HG02885 (cell line): ENCODE data around the gene SYNJ2.

Source experiments
- ATAC-seq: cut with Tn5 transposase; IDR thresholded peaks from one replicate; pipeline ENCODE4 v1.9.1; 2021; ENCODE audit warnings: mild to moderate bottlenecking; ENCODE audit not compliant: unreplicated experiment, poor library complexity

SYNJ2 gene

DNA sequence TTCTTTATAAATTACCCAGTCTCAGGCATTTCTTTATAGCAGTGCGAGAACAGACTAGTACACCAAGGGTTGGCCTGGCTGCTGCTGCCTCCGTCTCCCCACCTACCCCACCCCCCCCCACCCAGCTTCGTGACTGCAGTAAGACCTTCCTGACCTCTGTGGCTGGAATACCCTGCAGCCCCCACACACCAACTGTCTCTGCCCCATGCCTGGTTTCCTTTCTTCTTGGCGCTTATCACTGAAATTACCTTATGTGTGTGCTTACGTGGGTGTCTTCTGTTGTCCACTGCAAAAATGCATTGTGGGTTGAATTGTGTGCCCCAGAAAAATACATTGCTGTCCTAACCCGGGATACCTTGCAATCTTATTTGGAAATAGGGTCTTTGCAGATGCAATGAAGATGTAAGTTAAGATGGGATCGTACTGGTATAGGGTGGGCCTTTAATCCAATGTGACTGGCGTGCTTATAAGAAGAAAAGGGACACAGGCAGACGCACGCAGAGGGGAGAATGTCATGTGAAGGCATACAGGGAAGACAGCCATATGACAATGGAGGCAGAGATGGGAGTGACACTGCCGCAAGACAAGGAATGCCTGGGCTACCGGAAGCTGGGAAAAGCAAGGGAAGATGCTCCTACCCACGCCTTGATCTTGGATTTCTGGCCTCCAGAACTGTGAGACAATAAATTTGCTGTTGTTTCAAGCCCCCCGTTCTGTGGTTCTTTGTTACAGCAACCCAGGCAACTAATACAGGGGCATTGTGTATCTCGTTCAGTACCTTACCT, 15.4 kb downstream of the SYNJ2 start:
- no peak for ATAC-seq

- ATAC-seq: no peak
These were observed 16.4 kb downstream of the SYNJ2 start for GRCh38 chr6:157997893-157998608.

- no peak for ATAC-seq
These were observed 17.1 kb downstream of the SYNJ2 start for GRCh38 chr6:157998707-157999167.

- no peak for ATAC-seq
These were observed 17.7 kb downstream of the SYNJ2 start for GRCh38 chr6:157999168-158000051.

DNA sequence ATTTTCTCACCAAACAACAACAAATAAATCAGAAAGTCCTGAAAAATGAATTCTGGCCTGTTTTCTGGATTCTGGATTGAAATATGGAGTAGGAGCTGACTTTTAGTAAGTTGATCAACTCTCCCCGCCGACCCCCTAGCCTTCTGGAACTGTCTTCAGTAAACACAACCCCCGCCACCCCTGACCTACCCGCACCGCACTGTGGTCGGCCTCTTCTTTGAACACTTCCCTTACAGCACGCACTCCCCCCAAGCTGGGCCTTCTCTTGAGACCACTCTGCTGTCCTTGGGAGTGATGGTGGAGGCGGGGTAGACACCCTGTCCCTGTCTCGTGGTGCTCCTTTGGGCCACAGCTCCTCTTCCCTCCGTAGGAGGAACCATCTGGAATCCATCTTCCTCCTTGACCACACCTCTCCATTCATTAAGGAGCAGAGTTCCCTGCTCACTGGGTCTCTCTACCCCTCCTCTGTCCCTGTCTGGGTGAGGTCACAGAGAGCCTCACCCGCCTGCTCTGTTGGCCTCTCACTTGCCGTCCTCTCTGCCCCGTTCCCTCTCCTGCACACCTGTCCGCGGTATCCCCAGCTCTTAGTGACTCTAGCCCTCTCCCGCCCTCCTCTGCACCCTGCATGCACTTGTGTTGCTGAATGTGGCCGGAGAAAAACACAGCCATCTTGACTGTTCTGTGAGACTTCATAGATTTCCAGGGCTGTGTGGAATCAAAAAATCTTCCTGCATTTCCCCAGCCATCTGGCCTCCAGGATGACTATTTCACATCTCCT, 19.1 kb downstream of the SYNJ2 start:
- no peak for ATAC-seq

DNA sequence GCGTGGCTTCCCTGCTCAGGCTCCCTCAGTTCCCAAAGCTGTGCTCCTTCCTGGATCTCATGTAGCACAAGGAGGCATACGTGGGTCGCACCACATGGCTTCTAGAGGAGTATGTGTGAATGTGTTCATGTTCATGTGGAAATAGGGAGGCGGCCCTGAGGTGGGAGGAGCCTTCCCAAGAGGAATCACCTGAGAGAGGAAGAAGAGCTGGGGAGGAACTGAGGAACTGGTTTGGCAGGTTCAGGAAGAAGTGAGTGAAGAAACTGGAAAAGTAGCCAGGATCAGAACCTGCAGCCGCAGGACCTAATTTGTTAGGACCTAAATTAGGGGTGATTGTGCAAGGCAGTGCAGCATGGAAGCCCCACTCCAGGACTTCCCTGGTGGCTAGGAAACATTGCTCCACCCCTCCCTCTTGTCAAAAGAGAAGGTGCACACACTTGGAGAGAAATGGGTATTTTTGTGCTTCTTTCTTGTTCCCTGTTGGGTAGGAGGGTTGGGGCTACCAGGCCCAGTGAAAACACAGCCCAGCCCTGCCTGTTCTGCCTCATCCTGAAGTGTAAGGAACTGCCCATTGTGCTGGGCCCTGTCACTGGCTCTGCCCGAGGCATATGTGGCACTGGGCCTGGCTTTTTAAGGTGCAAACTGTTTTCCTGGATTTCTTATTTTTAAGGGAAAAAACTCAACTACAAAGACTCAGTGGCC, 20.7 kb downstream of the SYNJ2 start:
- ATAC-seq: no peak

DNA sequence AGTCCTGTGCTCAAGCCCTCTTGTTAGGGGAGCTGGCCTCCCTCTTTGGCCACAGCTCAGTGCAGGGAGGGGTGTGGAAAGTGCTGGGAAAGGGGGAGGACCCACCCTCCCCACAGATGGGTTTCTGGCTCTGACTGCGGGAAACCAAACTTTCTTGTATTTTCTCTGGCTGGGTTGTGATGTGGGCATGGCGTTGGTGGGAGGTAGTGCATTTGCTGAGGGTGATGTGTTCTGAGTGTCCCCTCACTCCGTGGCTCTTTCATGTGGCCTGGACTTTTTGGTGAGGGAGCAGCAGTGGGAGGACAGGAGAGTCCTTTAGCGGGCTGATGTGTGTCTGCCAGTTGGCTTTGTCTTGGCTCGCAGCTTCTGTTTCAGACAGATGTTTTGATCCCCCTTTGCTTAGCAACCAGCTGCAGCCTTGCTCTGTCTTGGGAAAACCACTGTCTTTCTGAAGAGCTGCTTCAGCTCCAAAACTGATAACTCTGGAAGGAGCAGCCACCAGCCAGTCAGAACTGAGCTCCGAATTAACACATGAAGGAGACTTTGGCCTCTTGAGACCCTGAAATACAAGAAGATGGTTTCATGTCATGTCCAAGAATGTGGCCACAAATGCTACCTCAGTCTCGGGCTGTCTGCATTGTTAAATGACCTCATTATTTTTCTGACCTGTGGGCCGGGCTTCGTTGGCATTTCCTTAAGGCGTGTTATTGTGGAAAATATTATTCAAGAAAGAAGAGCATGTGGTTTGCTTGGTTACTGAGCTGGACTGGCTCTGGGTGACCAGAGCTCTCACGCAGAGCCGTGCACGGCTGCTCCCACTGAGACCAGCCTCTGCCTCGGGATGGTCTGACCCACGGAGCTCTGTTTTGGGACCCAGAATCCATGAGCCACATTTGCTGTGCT, 21.5 kb downstream of the SYNJ2 start:
- no peak for ATAC-seq

DNA sequence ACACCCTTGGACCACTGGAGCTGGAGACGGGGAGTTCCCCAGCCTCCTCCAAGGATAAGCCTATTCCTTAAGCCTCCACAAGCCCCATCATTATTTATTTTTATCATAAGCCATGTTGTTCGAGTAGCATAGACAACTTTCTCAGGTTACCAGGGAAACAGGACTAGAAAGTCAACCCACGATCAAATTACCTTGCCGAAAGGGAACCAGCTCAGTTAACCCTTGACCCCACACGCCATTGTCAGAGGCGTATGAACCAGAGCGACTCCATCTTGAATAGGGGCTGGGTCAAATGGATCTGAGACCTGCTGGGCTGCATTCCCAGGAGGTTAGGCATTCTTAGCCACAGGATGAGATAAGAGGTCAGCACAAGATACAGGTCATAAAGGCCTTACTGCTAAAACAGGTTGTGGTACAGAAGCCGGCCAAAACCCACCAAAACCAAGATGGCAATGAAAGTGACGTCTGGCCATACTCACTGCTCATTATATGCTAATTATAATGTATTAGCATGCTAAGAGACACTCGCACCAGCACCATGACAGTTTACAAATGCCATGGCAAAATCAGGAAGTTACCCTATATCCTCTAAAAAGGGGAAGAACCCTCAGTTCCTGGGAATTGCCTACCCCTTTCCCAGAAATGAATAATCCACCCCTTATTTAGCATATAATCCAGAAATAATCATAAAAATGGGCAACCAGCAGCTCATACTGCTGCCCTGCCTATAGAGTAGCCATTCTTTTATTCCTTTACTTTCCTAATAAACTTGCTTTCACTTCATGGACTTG, 22.4 kb downstream of the SYNJ2 start:
- ATAC-seq: no peak

- ATAC-seq: no peak
These were observed 23.0 kb downstream of the SYNJ2 start for GRCh38 chr6:158004701-158005095.

DNA sequence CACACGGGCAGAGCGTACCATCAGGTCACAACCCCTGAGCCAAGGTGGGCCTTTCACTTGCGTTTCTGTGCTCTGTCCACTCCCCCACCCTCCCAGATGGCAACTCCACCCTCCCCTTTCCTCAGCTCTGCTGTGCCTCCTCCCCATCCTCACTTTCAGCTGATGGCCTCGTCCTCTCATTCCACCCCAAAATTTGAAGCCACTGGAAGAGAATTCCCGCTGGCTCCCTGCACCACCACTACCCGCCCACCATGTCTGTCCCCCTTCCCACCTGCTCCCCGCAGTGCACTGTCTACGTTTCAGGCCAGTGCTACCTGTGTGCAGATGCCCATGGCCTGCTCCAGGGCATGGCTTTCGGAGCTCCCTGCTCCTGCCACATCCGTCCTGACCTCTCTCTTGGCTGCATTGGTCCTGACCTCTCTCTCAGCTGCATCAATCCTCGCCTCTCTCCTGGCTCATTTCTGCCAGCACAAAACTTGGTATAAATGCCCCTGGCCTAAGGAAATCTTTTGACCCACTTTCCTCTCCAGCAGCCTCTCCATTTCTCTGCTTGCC, 24.0 kb downstream of the SYNJ2 start:
- no peak for ATAC-seq

- no peak for ATAC-seq
These were observed 24.7 kb downstream of the SYNJ2 start for GRCh38 chr6:158006331-158006730.

GRCh38 chr6:158006821-158007570, 25.3 kb downstream of the SYNJ2 start:
- no peak for ATAC-seq

DNA sequence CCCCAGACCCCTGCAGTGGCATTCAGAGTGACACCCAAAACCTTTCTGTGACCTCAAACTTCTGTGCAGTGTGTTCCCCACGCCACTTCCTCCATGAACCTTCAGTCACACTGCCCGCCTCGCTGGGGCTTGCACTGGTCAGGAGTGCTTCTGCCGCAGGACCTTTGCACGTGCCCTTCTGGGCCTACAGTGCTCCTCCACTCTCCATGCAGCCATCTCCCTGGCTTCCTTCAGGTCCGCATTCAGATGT, 27.1 kb downstream of the SYNJ2 start:
- no peak for ATAC-seq

GRCh38 chr6:158009114-158009891, 27.6 kb downstream of the SYNJ2 start:
- no peak for ATAC-seq

GRCh38 chr6:158009935-158010585, 28.4 kb downstream of the SYNJ2 start:
- no peak for ATAC-seq
